Kidney tubule cell (primary cell): ENCODE measurements around the gene EPHB2.

Experiments used
- DNase-seq: peaks from one replicate; pipeline ENCODE4 v3.0.0-alpha.2; 2018; ENCODE audit warnings: low spot score

EPHB2 gene

DNA sequence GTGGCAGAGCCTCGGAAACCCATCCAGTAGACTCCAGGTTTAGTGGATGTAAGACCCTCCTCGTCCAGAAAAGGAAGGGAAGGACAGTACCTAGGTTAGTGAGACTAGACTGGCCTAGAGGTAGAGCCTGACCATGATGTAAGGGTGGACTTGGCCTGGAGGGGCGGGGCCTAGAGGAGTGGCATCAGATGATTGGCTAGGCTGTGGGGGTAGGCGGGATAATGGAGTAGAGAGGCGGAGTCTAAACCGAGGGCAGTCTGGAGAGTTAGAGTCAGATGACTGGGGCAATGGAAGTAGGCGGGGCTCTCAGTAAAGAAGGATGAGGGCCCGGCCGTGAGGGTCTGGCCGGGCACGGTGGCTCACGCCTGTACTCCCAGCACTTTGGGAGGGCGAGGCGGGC is 70.1 kb downstream of the EPHB2 start:
- peak; percentile 47 for DNase-seq

DNA sequence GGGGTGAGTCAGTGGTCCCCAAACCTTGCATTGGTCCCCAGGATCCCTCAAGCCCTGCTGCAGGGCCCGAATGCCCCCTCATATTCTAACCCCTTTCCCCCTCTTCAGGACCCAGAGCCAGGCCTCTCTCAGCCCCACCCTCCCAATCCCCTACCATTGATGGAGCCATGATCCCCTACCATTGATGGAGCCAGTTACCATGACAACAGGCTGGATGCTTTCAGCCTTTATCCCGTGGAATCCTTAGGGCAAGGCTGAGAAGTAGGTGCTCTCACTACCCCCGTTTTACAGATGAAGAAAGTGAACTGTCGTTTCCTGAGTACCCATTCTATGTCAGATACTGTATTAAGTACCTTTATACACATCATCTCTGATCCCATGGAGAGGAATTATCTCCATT is 70.8 kb downstream of the EPHB2 start:
- no peak for DNase-seq

DNA sequence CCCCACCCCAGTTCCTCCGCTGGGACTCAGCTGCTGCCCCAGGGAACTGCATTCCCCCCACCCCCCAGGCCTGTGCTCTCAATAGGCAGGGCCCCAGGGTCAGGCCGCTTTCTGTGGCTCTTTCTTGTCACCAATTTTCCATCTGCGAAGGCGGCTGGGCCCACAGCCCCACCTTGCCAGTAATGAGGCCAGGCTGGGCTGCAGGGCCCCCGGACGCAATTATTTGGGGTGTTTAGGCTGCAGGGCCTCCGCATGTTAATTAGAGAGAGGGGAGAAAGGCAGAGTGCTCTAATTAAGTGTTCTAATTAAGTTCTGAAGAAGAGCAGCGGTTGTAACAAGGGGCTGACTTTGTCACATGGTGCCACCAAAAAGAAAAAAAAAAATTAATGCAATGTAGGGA is 71.8 kb downstream of the EPHB2 start:
- DNase-seq = no peak

DNA sequence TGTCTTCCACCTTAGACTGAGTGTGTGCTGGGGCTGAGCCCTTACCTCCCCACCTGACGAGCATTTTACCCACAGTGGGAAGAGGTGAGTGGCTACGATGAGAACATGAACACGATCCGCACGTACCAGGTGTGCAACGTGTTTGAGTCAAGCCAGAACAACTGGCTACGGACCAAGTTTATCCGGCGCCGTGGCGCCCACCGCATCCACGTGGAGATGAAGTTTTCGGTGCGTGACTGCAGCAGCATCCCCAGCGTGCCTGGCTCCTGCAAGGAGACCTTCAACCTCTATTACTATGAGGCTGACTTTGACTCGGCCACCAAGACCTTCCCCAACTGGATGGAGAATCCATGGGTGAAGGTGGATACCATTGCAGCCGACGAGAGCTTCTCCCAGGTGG is 73.7 kb downstream of the EPHB2 start:
- no peak for DNase-seq

DNA sequence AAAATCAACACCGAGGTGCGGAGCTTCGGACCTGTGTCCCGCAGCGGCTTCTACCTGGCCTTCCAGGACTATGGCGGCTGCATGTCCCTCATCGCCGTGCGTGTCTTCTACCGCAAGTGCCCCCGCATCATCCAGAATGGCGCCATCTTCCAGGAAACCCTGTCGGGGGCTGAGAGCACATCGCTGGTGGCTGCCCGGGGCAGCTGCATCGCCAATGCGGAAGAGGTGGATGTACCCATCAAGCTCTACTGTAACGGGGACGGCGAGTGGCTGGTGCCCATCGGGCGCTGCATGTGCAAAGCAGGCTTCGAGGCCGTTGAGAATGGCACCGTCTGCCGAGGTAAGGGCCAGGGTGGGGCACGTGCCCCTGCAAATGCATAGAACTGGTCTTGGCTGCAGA is 74.1 kb downstream of the EPHB2 start:
- no peak for DNase-seq

DNA sequence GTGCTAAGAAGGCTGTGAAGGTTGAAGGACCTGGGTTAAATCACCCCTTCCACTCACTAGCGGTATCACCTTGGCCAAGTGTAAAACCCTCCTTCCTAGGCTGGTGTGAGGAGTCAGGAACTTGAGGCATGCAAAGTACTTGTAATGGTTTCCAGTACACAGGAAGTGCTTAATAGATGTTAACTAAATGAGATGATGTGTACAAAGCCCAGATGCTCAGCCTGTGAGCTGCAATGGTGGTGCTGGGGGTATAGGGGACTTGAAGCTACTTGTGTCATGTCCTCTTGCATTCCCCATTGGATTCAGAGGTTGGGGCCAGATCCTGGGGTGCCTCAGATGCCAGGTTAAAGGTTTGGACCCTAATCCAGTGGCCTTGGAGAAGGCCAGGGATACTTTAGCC is 75.5 kb downstream of the EPHB2 start:
- no peak for DNase-seq

DNA sequence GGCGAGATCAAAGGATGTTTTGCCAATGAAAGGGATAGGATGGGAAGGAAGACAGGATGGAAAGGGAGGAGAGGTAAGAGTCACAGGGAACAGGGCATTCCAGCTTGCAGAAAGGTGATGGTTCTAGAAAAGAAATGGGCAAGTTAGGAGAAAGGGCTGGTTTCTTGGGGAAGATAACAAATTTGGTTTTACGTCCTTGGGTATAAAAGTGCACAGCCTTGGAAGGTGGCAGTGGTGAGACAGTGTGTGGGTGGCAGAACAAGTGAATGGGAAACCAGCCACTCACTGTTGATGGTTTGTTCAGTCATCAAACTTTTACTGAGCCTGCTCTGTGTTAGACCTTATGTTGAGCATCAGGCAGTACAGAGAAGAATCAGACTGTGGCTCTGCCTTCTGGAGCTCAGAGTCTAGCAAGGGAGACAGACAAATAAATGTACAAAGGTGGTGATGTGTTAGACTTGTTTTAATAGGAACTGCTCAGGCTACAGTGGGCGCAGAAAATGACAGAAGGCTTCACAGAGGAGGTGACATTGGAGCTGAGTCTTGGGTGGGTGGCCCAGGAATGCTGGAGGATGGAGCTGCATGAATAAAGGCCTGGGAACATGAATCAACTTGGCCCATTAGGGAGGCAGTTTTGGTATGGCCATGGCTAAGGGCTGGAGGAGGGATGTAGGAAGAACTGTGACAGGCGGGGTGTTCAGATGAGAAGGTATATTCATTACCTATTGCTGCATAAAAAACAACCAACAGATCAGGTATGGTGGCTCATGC is 76.3 kb downstream of the EPHB2 start:
- DNase-seq = no peak

DNA sequence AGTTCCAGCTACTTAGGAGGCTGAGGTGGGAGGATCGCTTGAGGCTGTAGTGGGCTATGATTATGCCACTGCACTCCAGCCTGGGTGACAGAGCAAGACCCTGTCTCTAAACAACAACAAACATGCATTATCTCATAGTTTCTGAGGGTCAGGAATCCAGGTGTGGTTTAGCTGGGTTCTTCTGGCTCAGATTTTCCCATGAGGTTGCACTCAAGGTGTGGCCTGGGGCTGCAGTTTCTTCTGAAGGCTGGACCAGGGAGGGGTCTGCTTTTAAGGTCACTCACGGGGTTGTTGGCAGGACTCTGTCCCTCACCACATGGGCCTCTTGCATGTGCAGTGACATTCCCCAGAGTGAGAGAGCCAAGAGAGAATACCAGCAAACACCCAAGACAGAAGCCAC is 77.0 kb downstream of the EPHB2 start:
- DNase-seq = peak; percentile 7

DNA sequence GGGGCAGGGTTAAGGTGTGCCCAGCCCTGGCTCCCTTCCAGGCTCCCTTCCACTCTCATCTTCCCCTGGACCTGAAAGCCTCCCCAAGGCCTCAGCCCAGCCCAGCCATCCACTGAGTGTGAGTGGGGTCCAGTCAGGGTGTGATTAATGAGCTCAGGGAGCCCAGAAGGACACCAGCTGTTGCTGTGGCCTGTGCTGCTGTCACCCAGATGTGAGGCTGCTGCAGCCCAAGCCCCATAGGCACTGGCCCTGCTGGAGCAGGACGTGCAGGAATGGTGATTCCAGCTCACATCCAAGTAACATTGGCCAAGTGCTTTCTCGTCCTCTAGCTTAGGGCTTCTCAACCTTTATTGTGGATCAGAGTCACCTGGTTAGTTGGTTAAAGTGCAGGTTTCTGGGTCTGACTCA is 77.6 kb downstream of the EPHB2 start:
- DNase-seq = peak; percentile 52

DNA sequence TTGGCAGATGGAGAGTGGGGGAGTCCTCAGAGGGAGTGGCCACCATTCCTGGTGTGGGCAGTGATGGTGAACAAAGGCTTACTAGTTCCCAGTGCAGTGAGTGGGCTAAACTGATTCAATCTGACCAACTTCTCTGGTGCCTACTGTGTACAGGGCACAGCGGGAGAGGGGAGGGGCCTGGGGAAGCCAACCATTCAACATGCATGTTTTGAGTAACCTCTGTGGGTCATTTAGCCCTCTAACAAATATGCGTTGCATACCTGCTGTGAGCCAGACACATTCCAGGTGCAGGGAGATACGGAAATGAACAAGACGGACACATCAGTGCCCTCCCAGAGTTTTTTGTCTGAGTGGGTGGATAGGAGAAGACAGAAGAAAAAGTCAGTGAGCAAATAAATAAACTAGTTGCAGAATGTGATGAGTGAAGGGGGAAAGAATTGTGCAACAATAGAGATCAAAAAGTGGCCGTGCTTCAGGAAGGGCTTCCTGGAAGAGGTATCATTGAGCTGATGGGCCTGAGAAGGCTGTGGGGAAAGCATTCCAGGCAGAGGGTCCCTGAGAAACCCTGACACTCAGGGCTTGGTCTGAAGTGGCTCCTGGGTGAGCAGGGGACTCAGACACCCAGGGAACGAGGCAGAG is 78.8 kb downstream of the EPHB2 start:
- DNase-seq = peak; percentile 98

DNA sequence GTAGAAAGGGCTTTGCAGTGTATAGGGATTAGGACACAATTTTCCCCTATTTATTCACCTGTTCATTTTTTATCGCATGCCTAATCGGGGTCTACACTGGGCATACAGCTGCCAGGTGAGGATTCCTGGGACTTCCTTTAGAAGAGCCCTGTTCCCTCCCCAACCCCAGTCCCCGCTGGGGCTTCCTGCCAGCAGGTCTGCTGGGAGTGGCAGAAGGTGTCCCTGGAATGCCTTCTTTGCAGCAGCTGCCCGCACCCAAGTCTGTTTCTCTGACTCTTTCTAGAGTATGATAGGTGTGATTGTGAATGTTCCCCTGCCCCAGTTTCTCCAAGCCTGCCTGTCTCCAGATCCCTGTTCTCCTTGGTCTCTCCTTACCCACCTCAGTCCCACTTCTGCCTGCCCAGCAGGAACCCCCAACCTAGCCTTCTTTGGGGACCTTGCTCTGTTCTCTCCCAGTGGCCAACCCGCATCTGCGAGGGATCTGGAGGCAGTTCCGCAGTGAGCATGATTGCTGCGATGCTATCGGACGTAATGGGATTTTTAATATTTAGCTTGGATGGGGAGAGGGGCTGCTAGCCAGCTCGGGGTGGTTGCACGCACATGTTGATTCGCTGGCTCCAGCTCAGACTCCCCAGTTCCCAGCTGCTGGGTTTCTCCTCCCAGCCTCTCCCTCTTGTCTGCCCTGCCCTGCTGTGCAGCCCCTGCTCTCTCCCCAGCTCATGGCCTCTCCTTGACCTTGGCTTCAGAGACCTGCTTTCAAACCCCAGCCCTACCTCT is 79.8 kb downstream of the EPHB2 start:
- peak; percentile 59 for DNase-seq

DNA sequence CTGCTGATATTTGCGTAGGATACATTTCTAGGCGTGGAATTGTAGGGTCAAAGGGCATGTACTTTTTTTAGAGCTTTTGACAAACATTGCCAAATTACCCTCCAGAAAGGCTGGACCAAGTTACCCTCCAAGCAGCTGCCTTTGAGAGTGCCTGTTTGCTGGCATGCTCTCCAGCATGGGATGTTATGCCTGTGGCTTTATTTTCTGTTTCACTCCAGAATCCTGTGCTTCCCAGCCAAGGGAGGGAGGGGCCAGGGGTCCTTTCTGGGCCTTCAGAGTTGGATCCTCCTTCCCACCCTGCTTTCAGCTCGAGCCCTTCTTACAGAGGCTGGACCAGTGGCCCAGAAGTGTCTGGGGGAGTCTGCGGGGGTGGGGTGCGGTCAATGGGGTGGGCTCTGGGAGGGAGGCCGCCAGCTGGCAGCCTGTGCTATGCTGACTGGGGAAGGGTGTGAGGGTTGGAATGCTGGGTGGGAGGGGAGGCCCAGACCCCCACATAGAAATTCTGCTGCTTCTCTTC is 81.2 kb downstream of the EPHB2 start:
- DNase-seq = no peak

DNA sequence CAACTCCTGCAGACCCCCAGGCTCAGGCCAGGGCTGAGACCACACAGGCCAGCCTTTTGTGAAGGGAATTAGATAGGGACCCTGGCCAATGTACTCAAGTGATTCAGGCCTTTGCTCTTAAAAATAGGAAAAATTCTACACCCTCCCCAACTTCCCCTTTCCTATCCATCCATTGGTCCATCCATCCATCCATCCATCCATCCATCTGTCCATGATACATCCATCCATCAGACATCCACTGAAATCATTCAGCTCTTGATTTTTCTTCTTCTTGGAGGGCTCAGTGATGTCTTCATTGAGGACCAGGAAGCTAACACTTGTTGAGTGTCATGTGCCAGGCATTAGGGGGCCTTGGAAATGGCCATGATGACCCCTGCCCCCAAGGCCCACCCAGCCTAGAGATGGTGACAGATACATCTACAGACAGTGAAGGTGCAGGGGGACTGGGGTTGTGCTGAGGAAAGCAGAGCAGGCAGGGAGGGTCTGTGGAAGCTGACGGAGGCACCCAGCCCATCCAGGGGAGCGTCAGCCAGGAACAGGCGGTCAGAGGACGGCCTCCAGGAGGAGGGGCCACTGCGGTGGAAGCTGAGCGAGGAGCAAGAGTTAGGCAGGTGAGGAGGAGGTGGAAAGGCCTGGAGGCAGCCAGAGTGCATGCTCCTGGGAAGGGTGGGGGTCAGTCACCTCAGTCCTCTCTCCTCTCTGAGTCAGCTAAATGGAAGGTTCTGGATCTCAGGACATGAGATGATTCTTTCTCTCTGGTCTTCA is 81.9 kb downstream of the EPHB2 start:
- peak; percentile 31 for DNase-seq

DNA sequence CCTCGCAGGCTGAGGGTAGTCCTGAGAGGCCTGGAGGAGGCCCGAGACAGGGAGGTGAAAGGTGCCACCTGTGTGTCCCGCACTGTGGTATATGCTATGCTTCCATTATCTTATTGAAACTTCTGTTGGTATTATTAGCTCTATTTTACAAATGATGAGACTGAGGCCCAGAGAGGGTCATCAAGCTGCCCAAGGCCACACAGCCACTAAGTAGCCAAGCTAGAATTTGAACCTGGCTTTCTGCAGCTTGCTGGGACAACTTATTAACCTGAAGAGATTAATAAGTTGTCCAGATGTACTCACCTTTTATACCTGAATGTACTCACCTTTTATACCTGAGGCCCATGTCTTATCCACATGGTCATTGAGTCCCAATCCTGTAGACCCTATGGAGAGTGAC is 83.0 kb downstream of the EPHB2 start:
- no peak for DNase-seq

DNA sequence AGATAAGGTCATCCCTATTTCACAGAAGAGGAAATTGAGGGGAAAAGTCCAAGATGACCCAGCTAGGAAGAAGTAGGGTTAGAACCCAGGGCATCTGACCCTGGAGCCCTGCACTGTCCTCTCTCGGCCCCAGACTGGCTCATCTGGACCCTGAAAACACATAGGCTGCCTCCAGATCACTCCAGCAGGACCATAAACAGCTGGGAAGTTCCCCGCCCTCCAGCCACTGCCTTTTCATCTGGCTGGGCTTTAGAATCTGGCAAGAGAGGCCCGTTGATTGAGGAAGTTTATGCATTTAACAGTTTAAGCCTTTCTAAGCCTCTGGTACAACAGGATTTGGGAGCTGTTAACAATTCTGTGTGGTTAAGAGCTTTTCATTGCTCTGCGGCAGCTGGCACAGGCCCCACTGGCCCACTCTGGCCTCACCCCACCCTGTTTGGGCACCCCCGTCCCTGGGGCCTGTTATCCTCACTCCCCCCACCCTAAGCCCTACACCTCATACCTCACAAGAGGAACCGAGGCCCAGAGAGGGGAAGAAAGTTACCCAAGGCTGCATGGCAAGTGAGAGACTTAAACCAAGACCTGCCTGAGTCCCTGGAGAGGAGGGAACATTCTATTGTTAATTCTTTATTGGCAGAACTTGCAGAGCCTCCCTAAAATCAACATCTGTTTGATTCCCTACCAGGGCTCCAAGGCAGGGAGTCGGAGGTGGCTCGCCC is 84.2 kb downstream of the EPHB2 start:
- no peak for DNase-seq

DNA sequence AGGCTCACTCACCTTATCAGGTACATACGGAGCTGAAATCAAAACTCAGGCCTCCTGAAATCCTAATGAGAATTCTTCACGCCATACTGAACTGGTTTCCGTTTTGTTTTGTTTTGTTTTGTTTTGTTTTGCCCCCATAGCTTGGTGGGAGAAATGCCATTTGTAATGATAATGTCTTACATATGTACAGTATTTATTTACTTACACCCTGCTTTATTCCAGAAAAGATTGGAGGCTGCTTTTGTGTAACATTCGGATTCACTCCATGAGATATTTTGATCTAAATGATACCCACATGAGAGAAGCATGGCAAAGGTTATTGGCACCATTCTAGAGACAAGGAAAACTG is 84.7 kb downstream of the EPHB2 start:
- DNase-seq = no peak

DNA sequence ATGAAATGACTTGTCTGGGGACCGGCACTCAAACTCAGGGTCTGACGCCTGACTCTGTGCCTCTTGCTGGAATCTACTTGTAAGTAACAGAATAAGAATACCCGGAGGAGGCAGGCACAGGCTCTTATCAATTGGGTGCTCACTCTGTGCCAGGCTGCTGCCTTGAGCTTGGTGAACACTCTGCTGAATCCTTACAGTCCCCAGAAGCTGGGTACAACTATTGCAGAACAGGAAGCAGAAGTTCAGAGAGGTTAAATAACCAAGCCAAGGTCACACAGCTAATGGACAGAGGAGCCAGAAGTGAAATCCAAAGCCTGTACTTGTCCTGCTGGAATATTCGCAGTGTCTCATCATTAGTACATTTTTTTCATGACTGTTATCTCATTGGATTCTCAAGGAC is 86.0 kb downstream of the EPHB2 start:
- DNase-seq = no peak

DNA sequence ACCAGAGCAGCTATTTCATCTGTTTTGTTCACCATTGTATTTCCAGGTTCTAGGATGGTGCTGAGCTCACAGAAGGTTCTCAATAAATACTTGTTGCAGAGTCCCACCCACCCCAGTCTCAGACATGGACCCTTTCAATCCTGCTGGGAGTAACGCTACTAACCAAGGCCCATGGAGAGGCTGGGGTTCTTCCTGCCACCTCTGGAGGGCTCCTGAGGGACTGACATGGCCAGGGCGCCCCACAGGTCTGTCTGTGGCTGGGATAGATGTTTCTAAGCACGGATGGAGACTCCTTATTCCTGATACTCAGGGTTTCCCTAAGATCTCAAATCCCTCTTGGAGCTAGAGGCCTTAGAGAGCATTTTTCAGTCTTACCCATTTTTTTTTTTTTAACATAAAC is 87.4 kb downstream of the EPHB2 start:
- DNase-seq = no peak

DNA sequence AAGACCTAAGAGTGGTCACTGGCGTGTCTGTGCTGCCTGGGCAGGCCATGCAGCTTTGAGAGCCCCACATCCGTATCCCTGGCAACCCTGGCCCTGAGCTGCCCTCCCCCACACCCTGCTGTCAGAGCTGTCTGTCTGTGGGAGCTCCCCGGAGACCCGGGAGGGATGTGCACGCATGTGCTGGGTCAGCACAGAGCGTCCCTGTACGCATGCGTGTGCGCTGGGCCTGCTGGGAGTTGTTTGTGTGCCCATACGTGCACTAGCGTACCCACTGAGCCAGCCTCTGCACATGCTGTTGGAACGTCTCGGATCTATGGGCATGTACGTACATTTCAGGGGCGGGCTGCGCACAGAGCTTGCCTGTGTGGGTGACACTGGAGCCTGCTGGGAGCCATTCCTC is 89.3 kb downstream of the EPHB2 start:
- DNase-seq = no peak

DNA sequence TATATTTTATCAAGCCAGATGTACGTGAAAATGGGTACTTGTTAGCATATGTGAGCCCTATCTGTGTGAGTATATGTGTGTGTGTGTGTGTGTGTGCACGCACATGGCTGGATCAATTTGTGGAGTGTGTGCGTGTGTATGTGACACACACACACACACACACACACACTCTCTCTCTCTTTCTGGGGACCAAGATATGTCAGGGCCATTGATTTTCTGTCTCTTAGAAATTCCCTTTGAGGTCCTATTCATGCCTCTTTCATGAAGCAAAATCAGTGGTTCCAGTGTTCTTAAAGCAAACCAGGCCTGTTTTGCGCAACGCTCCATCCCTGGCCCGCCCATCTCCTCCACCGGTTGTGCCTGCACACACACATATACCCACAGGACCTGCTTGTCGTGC is 90.0 kb downstream of the EPHB2 start:
- no peak for DNase-seq

DNA sequence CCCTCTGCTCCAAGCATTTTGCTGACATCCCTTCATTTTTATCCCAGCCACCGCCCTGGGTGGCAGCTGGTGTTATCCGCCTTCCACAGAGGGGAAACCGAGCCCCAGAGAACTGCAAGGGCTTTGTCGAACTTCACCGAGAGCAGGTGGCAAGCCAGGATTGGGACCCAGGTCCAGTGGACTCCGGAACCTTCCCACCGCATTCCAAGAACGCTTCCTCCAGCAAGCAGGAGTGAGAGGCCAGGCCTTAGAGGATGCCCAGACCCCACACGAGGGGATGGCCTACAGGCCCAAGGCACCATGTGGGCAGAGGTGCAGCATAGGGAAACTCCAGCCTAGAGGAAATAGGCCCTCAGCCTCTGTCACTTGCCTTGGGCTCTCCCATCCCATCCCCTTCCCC is 90.7 kb downstream of the EPHB2 start:
- DNase-seq = no peak

DNA sequence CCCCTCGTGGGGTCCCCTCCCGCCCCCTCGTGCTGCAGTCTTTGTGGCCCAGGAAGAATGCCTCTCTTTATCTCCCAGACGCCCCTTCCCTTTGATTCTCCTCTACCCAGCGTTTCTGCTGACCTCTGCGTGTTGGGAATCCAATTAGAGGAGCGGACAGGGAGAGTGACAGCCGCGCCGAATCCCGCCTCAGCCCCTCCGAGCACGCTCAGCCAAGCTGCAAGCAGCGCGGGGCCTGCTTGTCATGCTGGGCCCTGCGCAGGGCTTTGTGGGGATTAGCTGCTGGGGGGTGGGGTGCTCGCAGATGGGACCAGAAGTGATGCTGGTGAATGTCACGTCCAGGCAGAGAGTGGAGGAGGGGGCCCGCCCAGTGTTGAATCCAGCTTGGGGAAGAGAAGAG is 91.1 kb downstream of the EPHB2 start:
- no peak for DNase-seq
